AG09319 (cell line): ENCODE results near the gene PRAME.

Experiments
- DNase-seq: peaks from one replicate; pipeline ENCODE4 v3.0.0-alpha.2; 2010; ENCODE audit warnings: low read depth; ENCODE audit errors: extremely low read depth
- CTCF ChIP-seq: IDR thresholded peaks from 2 replicates; pipeline ENCODE4 v1.5.1; 2011; ENCODE audit warnings: low read depth, mild to moderate bottlenecking, inconsistent platforms, low read length, moderate library complexity

Gene PRAME

GRCh38 chr22:22547226-22547625, 11.8 kb downstream of the PRAME start:
- DNase-seq = no peak
- TF ChIP-seq CTCF = no peak

- TF ChIP-seq CTCF = no peak
- no peak for DNase-seq
These were observed 12.6 kb downstream of the PRAME start for GRCh38 chr22:22546490-22546889.

GRCh38 chr22:22545084-22545483, 14.0 kb downstream of the PRAME start:
- no peak for TF ChIP-seq CTCF

GRCh38 chr22:22538226-22538989, 20.7 kb downstream of the PRAME start:
- no peak for DNase-seq
- no peak for TF ChIP-seq CTCF

More at GRCh38 chr22:22545084-22545483, 14.0 kb downstream of the PRAME start:
- DNase-seq = no peak

GRCh38 chr22:22536916-22537315, 22.1 kb downstream of the PRAME start:
- DNase-seq = no peak
- TF ChIP-seq CTCF = no peak

GRCh38 chr22:22536515-22536914, 22.6 kb downstream of the PRAME start:
- no peak for TF ChIP-seq CTCF
- DNase-seq = no peak

DNA sequence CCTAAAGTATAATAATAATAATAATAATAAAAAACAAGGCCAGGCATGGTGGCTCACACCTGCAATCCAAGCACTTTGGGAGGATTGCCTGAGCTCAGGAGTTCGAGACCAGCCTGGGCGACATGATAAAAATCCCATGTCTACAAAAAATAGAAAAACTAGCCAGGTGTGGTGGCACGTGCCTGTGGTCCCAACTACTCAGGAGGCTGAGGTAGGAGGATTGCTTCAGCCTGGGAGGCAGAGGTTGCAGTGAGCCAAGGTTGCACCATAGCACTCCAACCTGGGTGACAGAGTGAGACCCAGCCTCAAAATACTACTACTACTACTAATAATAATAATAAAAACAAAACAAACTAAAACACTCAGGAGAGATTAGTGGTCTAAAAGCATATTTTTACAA, 23.4 kb downstream of the PRAME start:
- no peak for DNase-seq
- no peak for TF ChIP-seq CTCF
